ENCODE data around the gene SDR39U1.

SDR39U1 gene

GRCh38 chr14:24439830-24440605 is 2.6 kb downstream of the SDR39U1 start:
- no peak for DNase-seq (ENCODE audit: low spot score)
- TF ChIP-seq, protein P1, sequence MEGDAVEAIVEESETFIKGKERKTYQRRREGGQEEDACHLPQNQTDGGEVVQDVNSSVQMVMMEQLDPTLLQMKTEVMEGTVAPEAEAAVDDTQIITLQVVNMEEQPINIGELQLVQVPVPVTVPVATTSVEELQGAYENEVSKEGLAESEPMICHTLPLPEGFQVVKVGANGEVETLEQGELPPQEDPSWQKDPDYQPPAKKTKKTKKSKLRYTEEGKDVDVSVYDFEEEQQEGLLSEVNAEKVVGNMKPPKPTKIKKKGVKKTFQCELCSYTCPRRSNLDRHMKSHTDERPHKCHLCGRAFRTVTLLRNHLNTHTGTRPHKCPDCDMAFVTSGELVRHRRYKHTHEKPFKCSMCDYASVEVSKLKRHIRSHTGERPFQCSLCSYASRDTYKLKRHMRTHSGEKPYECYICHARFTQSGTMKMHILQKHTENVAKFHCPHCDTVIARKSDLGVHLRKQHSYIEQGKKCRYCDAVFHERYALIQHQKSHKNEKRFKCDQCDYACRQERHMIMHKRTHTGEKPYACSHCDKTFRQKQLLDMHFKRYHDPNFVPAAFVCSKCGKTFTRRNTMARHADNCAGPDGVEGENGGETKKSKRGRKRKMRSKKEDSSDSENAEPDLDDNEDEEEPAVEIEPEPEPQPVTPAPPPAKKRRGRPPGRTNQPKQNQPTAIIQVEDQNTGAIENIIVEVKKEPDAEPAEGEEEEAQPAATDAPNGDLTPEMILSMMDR (IDR thresholded peaks at IDR 0.05): no peak
- H3K4me3 ChIP-seq: no peak overlapping the region
- H3K27ac ChIP-seq: peak overlapping the region in 1 of 2 donors; percentile 35

DNA sequence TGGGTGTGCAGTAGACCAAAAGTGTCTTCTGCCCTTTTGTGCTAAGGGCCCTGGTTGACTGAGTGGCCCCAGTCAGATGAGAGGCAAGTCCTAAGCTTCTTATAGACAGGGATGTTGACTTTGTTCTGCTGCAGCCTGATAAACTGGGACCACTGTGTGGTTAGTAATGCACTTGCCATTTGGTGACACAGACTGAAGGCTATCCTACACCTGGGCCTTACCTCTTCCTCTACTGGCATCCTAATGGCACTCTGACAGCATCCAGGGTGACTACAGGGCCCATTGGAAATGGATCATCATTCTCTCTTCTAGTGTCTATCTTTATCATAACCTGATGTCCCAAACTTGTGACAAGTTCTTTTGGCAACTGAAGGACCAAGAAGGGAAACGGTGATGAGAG is 3.3 kb downstream of the SDR39U1 start:
- H3K4me3 ChIP-seq: no peak overlapping the region
- DNase-seq (ENCODE audit: low spot score): no peak
- TF ChIP-seq, protein P1 (IDR thresholded peaks at IDR 0.05): no peak
- no peak overlapping the region for H3K27ac ChIP-seq

- peak overlapping the region; percentile 14 to 62 for H3K27ac ChIP-seq
- DNase-seq (ENCODE audit: low spot score): no peak
- no peak overlapping the region for H3K4me3 ChIP-seq
- TF ChIP-seq, protein P1 (IDR thresholded peaks at IDR 0.05): no peak
Measured at GRCh38 chr14:24438223-24439097, 4.1 kb downstream of the SDR39U1 start.

GRCh38 chr14:24437736-24438067 is 4.9 kb downstream of the SDR39U1 start:
- TF ChIP-seq, protein P1 (IDR thresholded peaks at IDR 0.05): no peak
- H3K4me3 ChIP-seq: no peak overlapping the region
- H3K27ac ChIP-seq: peak overlapping the region; percentile 12 to 62
- no peak for DNase-seq (ENCODE audit: low spot score)

DNA sequence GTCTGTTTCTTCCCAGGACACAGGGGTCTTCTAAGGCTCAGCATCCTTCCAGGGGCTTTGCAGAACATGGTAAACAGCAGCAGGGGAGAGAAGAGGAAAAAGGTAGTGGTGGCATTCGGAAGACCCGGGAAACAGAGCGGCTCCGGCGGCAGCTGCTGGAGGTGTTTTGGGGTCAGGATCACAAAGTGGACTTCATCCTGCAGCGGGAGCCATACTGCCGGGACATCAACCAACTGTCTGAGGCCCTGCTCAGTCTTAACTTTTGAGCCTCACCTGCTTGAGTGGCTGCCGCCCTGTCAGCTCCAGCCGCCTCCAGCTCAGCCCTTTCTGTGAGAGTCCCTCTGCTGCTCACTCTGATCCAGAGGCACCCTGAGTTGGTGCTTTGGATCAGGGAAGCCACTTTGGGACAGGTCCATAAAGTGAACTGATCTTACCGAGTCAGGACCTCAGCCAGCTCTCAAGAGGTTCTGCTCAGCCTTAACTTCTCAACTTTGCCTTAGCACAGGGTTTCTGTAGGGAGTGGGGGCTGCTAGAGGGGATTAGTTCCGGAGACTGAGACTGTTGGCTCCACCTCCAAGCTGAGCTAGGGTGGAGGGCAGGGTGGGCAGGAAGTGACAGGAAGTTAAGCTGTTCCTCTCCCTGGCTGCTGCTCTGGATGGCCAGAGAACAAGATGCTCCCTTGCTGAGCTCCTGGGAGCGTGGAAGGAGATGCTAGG is 5.4 kb downstream of the SDR39U1 start:
- DNase-seq (ENCODE audit: low spot score): no peak
- H3K27ac ChIP-seq: peak overlapping the region; percentile 12 to 62
- TF ChIP-seq, protein P1 (IDR thresholded peaks at IDR 0.05): no peak
- H3K4me3 ChIP-seq: no peak overlapping the region

DNA sequence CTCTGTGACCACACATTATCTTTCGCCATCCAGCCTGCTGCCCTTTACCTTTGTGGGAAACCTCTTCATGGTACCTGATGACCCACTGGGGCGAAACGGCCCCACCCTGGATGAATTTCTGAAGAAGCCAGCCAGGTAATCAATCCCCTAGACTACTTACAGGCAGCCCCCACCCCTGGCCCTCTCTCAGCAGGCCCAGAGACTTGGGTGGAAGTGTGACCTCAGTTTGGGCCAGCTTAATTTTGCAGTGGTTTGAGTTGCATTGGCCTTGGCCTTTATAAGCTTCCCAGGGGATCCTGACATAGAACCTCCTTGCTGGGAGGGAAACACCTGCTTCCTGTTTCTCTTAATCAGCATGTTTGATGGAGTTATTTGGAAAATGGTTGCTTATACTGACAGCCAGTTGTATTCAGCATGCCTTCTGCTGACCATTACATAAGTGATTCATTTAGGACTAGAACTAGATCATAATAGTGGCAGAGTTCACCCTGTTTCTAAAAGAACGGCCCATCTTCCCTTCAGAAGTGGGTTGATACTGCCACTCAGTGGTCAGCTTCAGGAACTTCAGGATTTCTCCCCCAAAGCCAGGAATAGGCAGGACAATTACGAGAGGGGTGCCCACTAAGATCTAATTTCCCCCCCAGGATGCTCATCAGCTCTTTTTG is 6.1 kb downstream of the SDR39U1 start:
- TF ChIP-seq, protein P1 (IDR thresholded peaks at IDR 0.05): peak; percentile 77
- no peak overlapping the region for H3K4me3 ChIP-seq
- no peak for DNase-seq (ENCODE audit: low spot score)
- peak overlapping the region; percentile 12 to 62 for H3K27ac ChIP-seq
